ENCODE measurements around the gene F11R. TPM values are rescaled to one million over a fixed set of nuclear protein-coding genes. Genes with fewer than 3 reads are reported as not detected.
A peak's percentile ranks its signal among the peaks of the same experiment; 100 is the strongest.

The F11R gene
- total and polyA plus RNA-seq, 10 of the 15 experiments (the other 5 are each of a cell fraction or from before 2014, with no cell fraction given), result 15.3 to 80.9 (median 24.3) TPM

GRCh38 chr1:160971618-160972056 is 49.3 kb downstream of the F11R start (continued):
- peak; percentile 58; the same call in 1 of the 2 replicates for TF ChIP-seq MLLT1 (IDR thresholded peaks at IDR 0.05)
- peak; percentile 96 for TF ChIP-seq IKZF2 (IDR thresholded peaks at IDR 0.05)
- no peak for TF ChIP-seq TCF12 (IDR thresholded peaks at IDR 0.05; ENCODE audit: low read depth, low read length)
- TF ChIP-seq ZBTB40 (IDR thresholded peaks at IDR 0.05; ENCODE audit: borderline replicate concordance), result no peak
- peak; percentile 94 for TF ChIP-seq PKNOX1 (IDR thresholded peaks at IDR 0.05)
- no peak for TF ChIP-seq NR2F1 (conservative IDR thresholded peaks at IDR 0.05)
- TF ChIP-seq GATAD2B (conservative IDR thresholded peaks at IDR 0.05; ENCODE audit: low read depth), result peak; percentile 57; the same call in 1 of the 2 replicates
- TF ChIP-seq ZNF622 (IDR thresholded peaks at IDR 0.05), result no peak
- no peak for TF ChIP-seq NFXL1 (IDR thresholded peaks at IDR 0.05; ENCODE audit: borderline replicate concordance)
- 0 out of 2 replicates have a peak, but pooled peaks have one; percentile 19 for TF ChIP-seq CREM (IDR thresholded peaks at IDR 0.05; ENCODE audit: low read depth)

Measured in GM12878 (cell line).